NT2/D1 (cell line): Measurements from ENCODE around the gene WWP2.

Experiments
- DNase-seq: peaks from one replicate; pipeline ENCODE4 v3.0.0-alpha.2; 2011; ENCODE audit warnings: low read depth, low spot score
- H3K27me3 ChIP-seq: 2 replicates; pipeline ENCODE4 v1.6.0; 2011; ENCODE audit warnings: mild to moderate bottlenecking; ENCODE audit not compliant: insufficient read length, insufficient read depth
- H3K36me3 ChIP-seq: 2 replicates; pipeline ENCODE4 v1.6.1; 2011; ENCODE audit warnings: mild to moderate bottlenecking, low read length, mixed read lengths; ENCODE audit not compliant: insufficient read depth, insufficient read length
- H3K4me1 ChIP-seq: 2 replicates; pipeline ENCODE4 v1.5.1; 2011; ENCODE audit not compliant: insufficient read depth, insufficient read length
- H3K4me3 ChIP-seq: 2 replicates; pipeline ENCODE4 v1.5.1; 2011; ENCODE audit warnings: low read depth; ENCODE audit not compliant: insufficient read length
- H3K9ac ChIP-seq: 2 replicates; pipeline ENCODE4 v1.6.0; 2011; ENCODE audit warnings: low read depth; ENCODE audit not compliant: insufficient read length
- H3K9me3 ChIP-seq: 2 replicates; pipeline ENCODE4 v1.5.1; 2011; ENCODE audit warnings: mild to moderate bottlenecking, low read length; ENCODE audit not compliant: insufficient read depth
- SUZ12 ChIP-seq: IDR thresholded peaks from 2 replicates; pipeline ENCODE4 v1.6.1; 2011; ENCODE audit not compliant: insufficient read length, insufficient read depth; ENCODE audit errors: extremely low read depth
- YY1 ChIP-seq: IDR thresholded peaks from 2 replicates; pipeline ENCODE4 v1.6.1; 2011; ENCODE audit not compliant: insufficient read length, insufficient read depth
- ZNF274 ChIP-seq: IDR thresholded peaks from 2 replicates; pipeline ENCODE4 v1.6.1; 2011; ENCODE audit warnings: mild to moderate bottlenecking, low read depth, low read length

Gene WWP2

DNA sequence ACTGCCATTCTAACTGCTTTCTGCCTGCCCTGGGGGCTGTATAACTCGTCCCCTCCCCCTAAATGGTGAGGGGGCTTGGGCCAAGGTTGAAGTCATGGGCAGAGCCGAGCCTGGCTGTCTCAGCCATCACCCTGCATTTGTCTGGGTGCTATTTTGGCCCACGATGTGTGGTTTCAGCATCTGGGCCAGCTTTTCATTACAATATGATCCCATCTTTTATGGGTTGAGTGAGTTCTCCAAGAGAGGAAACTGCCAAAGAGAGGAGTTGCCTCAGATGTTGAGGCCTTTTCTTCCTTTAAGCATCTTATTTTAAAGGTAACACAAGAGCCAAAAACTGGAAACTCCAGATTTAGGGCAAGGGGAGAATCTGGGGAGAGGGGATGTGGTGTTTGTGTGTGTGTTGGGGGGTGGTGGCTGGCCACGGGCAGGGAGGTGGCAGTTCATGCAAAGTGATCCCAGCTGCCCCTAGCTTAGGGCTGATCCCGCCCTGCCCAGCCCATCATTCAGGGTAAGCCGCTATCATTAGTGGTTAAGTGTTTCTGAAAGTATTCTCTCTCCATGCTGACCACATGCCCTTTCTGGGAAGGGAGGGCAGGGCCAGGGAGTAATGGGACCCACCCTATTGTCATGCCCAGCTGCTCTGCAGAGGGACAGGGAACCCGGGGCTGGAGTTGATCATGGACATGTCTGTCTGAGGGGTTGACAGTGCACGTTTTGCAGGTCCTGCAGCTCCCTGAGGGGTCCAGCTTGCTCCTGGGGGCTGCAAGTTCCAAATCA, 105.8 kb downstream of the WWP2 start:
- Histone ChIP-seq H3K9me3 (peaks cover 13% of the 10 kb centered on the region; the same call in 1 of the 2 replicates), H3K36me3 (peaks cover 11% of the 10 kb centered on the region), H3K4me3 (no peak overlapping the region), H3K9ac (no peak overlapping the region), H3K27me3 (no peaks in the 10 kb centered on the region), H3K4me1 (no peaks in the 10 kb centered on the region)
- TF ChIP-seq SUZ12: no peak
- no peak for TF ChIP-seq ZNF274
- TF ChIP-seq YY1: no peak
- no peak for DNase-seq

DNA sequence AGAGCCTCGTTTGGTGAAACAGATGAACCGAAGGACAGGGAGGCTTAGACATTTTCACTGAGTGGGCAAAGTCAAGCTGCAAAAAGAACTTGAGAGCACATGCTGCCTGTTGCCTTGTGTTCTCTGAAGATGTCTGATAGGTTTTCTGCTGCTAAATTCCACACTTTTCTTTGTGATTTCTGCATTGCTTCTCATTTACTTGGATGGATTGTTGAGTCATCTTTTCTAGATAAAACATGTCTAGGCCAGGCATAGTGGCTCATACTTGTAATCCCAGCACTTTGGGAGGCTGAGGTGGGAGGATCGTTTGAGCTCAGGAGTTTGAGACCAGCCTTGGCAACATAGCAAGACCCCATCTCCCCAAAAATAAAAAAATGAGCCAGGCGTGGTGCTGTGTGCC, 108.6 kb downstream of the WWP2 start:
- no peak for DNase-seq
- Histone ChIP-seq H3K36me3 (peaks cover 23% of the 10 kb centered on the region), H3K4me1 (no peaks in the 10 kb centered on the region), H3K27me3 (no peaks in the 10 kb centered on the region), H3K9me3 (peaks cover 13% of the 10 kb centered on the region; the same call in 1 of the 2 replicates), H3K9ac (no peak overlapping the region), H3K4me3 (no peak overlapping the region)
- TF ChIP-seq YY1 (no peak), ZNF274 (no peak), SUZ12 (no peak)

DNA sequence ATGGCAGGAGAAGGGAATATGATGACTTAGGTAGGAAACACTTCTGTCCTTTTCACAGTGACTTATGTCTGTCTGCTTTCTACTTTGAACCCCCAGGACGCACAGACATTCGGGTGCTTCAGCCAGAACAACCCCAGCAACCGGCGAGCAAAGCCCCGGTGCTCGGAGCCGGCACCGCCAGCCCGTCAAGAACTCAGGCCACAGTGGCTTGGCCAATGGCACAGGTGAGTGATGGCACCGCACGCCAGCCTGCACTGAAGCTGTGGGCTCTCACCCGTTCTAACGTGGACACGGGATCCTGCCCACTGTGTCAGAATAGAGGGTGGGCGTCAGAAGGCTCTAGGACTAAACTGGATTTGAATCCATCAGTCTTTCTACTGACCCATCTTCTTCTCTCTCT, 109.6 kb downstream of the WWP2 start:
- H3K9me3 ChIP-seq: peaks cover 21% of the 10 kb centered on the region
- DNase-seq: no peak
- TF ChIP-seq YY1: no peak
- TF ChIP-seq SUZ12: no peak
- TF ChIP-seq ZNF274: no peak
- H3K4me3 ChIP-seq: no peak overlapping the region
- H3K9ac ChIP-seq: no peak overlapping the region
- no peaks in the 10 kb centered on the region for H3K4me1 ChIP-seq
- no peaks in the 10 kb centered on the region for H3K27me3 ChIP-seq
- H3K36me3 ChIP-seq: peaks cover 23% of the 10 kb centered on the region

DNA sequence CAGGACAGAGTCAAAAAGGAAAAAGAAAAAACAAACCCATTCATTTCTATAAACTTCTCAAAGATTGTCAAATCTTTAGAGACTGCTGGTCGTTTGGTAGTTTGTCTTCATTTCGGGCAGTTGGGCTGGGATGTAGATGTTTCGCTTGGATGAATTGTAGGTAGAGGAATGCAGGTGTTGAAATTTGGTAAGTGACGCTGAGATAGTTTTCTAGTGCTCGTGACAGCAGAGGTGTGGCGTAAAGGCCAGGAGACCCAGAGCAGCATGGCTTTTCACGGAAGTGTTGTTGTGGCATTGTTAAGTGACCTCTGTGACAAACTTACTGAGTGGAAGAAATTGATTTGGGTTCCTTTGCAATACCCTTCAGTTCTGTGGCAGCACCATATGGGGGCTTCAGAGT, 110.8 kb downstream of the WWP2 start:
- DNase-seq: no peak
- no peaks in the 10 kb centered on the region for H3K4me1 ChIP-seq
- no peaks in the 10 kb centered on the region for H3K27me3 ChIP-seq
- TF ChIP-seq YY1: no peak
- TF ChIP-seq ZNF274: no peak
- no peak for TF ChIP-seq SUZ12
- H3K36me3 ChIP-seq: peaks cover 23% of the 10 kb centered on the region
- peaks cover 25% of the 10 kb centered on the region for H3K9me3 ChIP-seq
- H3K9ac ChIP-seq: no peak overlapping the region
- H3K4me3 ChIP-seq: no peak overlapping the region

DNA sequence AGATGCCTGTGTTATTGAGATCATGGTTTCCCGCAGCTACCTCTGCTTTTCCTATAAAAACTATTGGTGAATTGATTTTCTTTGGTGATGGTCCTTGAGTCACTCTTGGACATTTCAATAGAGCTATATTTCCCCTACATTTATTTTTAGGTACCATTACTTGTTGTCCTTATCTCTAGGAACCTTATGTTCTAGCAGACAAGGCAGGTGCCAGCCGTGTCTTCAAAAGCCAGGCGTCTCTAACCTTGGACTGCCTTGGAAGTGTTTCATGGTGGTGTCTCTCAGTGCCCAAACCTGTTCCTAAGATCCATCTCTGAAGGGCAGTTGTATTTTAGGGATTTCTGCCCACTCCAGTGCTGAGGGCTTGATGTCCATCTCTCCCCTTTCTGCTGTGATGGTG, 111.7 kb downstream of the WWP2 start:
- Histone ChIP-seq H3K36me3 (peaks cover 23% of the 10 kb centered on the region), H3K9ac (no peak overlapping the region), H3K4me3 (no peak overlapping the region), H3K9me3 (peaks cover 16% of the 10 kb centered on the region), H3K4me1 (no peaks in the 10 kb centered on the region), H3K27me3 (no peaks in the 10 kb centered on the region)
- TF ChIP-seq ZNF274: no peak
- TF ChIP-seq YY1: no peak
- no peak for TF ChIP-seq SUZ12
- DNase-seq: no peak

DNA sequence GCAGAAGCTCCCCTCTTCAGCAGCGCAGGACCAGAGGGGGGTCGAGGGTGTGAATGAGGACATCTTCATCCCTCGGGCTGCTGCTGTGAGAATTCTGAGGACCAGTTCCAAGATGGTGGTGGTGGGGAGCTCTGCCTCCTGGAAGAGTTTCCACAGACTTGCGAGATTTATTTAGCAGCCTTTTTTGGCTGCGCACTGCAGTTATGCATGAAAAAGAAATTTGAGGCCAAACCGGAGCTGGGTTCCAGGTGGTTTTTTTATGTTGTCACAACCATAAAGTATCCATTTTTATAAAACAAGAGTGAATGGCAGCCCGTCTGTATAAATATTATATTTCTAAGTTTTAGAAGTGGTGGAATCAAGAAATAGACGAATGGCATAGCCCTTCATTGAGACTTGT, 112.1 kb downstream of the WWP2 start:
- Histone ChIP-seq H3K9ac (no peak overlapping the region), H3K4me1 (no peaks in the 10 kb centered on the region), H3K27me3 (no peaks in the 10 kb centered on the region), H3K4me3 (no peak overlapping the region), H3K9me3 (peaks cover 15% of the 10 kb centered on the region), H3K36me3 (peaks cover 23% of the 10 kb centered on the region)
- no peak for TF ChIP-seq ZNF274
- TF ChIP-seq SUZ12: no peak
- no peak for TF ChIP-seq YY1
- DNase-seq: no peak

DNA sequence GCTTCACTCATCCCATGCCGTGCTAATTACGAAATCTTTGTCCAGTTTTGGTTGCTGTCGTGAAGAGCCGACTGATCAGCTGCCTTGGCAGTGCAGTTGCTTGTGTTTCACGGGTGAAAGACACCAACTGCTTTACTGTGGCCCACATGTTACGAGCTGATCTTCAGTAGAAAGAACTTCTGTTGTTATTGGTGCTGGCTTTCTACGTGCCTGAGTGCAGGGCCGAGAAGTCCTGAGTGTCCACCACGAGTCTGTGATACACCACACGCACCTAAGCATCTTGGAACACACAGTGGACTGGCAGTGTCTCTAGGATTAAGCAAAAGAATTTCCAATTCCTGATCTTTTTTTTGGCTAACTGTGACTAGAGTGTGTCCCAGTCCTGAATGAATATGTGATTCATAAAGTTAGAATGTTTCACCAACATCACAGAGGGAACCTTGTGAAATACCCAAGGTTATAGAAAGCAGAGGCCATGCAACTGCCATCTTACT, 118.6 kb downstream of the WWP2 start:
- TF ChIP-seq SUZ12: no peak
- TF ChIP-seq YY1: no peak
- TF ChIP-seq ZNF274: no peak
- no peak for DNase-seq
- peaks cover 15% of the 10 kb centered on the region for H3K9me3 ChIP-seq

DNA sequence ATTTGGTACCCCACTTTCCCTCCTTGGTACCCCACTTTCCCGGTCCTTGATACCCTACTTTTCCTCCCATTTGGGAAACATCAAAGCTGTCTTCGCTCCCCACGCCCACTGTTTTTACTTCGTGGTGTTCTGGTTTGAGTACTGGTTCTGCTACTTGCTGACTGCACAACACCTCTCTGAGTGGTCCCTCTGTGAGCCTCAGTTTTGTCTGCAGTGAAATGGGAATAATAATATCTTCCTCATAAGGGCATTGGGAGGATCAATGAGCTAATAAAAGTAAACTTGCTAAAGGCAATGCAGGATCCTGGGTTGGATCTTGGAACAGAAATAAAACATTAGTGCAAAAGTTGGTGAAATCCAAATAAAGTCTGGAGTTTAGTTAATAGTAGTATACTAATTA, 119.0 kb downstream of the WWP2 start:
- Histone ChIP-seq H3K27me3 (no peaks in the 10 kb centered on the region), H3K9me3 (peaks cover 13% of the 10 kb centered on the region), H3K4me3 (no peak overlapping the region), H3K9ac (no peak overlapping the region), H3K4me1 (no peaks in the 10 kb centered on the region), H3K36me3 (no peaks in the 10 kb centered on the region)
- TF ChIP-seq ZNF274: no peak
- no peak for TF ChIP-seq SUZ12
- no peak for TF ChIP-seq YY1
- DNase-seq: no peak

More for the DNA sequence above, 118.6 kb downstream of the WWP2 start:
- H3K4me1 ChIP-seq: no peaks in the 10 kb centered on the region
- no peak overlapping the region for H3K9ac ChIP-seq
- H3K36me3 ChIP-seq: no peaks in the 10 kb centered on the region
- H3K27me3 ChIP-seq: no peaks in the 10 kb centered on the region
- H3K4me3 ChIP-seq: no peak overlapping the region
